GM21619 (cell line): Measurements from ENCODE around the gene DOK3.
A peak's percentile ranks its signal among the peaks of the same experiment; 100 is the strongest.

ENCODE experiments used
- ATAC-seq: cut with Tn5 transposase; IDR thresholded peaks from one replicate; pipeline ENCODE4 v1.9.1; 2021; ENCODE audit not compliant: unreplicated experiment

The DOK3 gene

GRCh38 chr5:177513500-177513899 lies 3.9 kb upstream of the DOK3 start:
- ATAC-seq = no peak

- no peak for ATAC-seq
Measured at GRCh38 chr5:177512736-177513380, 3.2 kb upstream of the DOK3 start.

GRCh38 chr5:177511796-177512675 lies 2.4 kb upstream of the DOK3 start:
- ATAC-seq = no peak

- no peak for ATAC-seq
Measured at GRCh38 chr5:177511181-177511580, 1.6 kb upstream of the DOK3 start.

GRCh38 chr5:177510567-177511053 lies 984 bp upstream of the DOK3 start:
- peak; percentile 40 for ATAC-seq

GRCh38 chr5:177509991-177510566 lies 453 bp upstream of the DOK3 start:
- ATAC-seq = peak; percentile 32

GRCh38 chr5:177508837-177509236 lies 789 bp downstream of the DOK3 start:
- peak; percentile 32 for ATAC-seq

- no peak for ATAC-seq
Measured at GRCh38 chr5:177508221-177508611, 1.4 kb downstream of the DOK3 start.

GRCh38 chr5:177507596-177508220 lies 1.9 kb downstream of the DOK3 start:
- ATAC-seq = no peak

GRCh38 chr5:177507165-177507564 lies 2.5 kb downstream of the DOK3 start:
- ATAC-seq = no peak

GRCh38 chr5:177505075-177505474 lies 4.6 kb downstream of the DOK3 start:
- ATAC-seq = no peak

- ATAC-seq = no peak
Measured at GRCh38 chr5:177504086-177505056, 5.3 kb downstream of the DOK3 start.

- no peak for ATAC-seq
Measured at GRCh38 chr5:177503351-177504085, 6.1 kb downstream of the DOK3 start.

- no peak for ATAC-seq
Measured at GRCh38 chr5:177502886-177503285, 6.7 kb downstream of the DOK3 start.

- ATAC-seq = no peak
Measured at GRCh38 chr5:177501874-177502678, 7.5 kb downstream of the DOK3 start.

- no peak for ATAC-seq
Measured at GRCh38 chr5:177500685-177501522, 8.7 kb downstream of the DOK3 start.

GRCh38 chr5:177499842-177500241 lies 9.8 kb downstream of the DOK3 start:
- no peak for ATAC-seq
